ENCODE results near the gene DDX5.

The DDX5 gene

GRCh38 chr17:64537488-64537887 is 31.4 kb upstream of the DDX5 start:
- H3K9ac ChIP-seq = no peak overlapping the region
- H3K4me2 ChIP-seq = no peak overlapping the region
- H3K27me3 ChIP-seq = no peaks in the 10 kb centered on the region
- no peak overlapping the region for H3K27ac ChIP-seq
- no peaks in the 10 kb centered on the region for H3K4me1 ChIP-seq
- TF ChIP-seq Cebpa-rat (IDR thresholded peaks at IDR 0.05) = no peak
- peaks cover 0 to 32% (median 0%) of the 10 kb centered on the region in 11 experiments; a peak in 9 of 22 replicates for H4K20me1 ChIP-seq
- no peak overlapping the region for H3K4me3 ChIP-seq
- no peaks in the 10 kb centered on the region for H3K9me3 ChIP-seq (replicated peaks in 1 of 11)
- peaks cover 86 to 100% (median 96%) of the 10 kb centered on the region in 11 experiments for H3K36me3 ChIP-seq

GRCh38 chr17:64536913-64537312 is 30.8 kb upstream of the DDX5 start:
- Histone ChIP-seq H3K36me3 (peaks cover 90 to 100% (median 96%) of the 10 kb centered on the region in 11 experiments), H3K4me3 (no peak overlapping the region), H3K27me3 (no peaks in the 10 kb centered on the region), H3K9ac (no peak overlapping the region), H3K27ac (no peak overlapping the region), H4K20me1 (peaks cover 0 to 36% (median 3%) of the 10 kb centered on the region in 11 experiments; a peak in 10 of 22 replicates), H3K4me2 (no peak overlapping the region), H3K4me1 (no peaks in the 10 kb centered on the region), H3K9me3 (replicated peaks in 1 of 11) (no peaks in the 10 kb centered on the region)
- TF ChIP-seq Cebpa-rat (IDR thresholded peaks at IDR 0.05) = no peak

- no peak overlapping the region for H3K27ac ChIP-seq
- no peaks in the 10 kb centered on the region for H3K27me3 ChIP-seq
- H3K4me2 ChIP-seq = no peak overlapping the region
- TF ChIP-seq Cebpa-rat (IDR thresholded peaks at IDR 0.05) = no peak
- peaks cover 0 to 30% (median 4%) of the 10 kb centered on the region in 11 experiments; a peak in 10 of 22 replicates for H4K20me1 ChIP-seq
- no peaks in the 10 kb centered on the region for H3K9me3 ChIP-seq (replicated peaks in 1 of 11)
- H3K36me3 ChIP-seq = peaks cover 94 to 100% (median 100%) of the 10 kb centered on the region in 11 experiments
- H3K9ac ChIP-seq = no peak overlapping the region
- no peaks in the 10 kb centered on the region for H3K4me1 ChIP-seq
- H3K4me3 ChIP-seq = no peak overlapping the region
Observed at GRCh38 chr17:64535357-64535756, 29.3 kb upstream of the DDX5 start.

- Histone ChIP-seq H3K9ac (no peak overlapping the region), H3K4me3 (no peak overlapping the region), H3K27ac (no peak overlapping the region), H3K27me3 (no peaks in the 10 kb centered on the region), H3K4me1 (no peaks in the 10 kb centered on the region), H4K20me1 (peaks cover 0 to 26% (median 0%) of the 10 kb centered on the region in 11 experiments; a peak in 10 of 22 replicates), H3K4me2 (no peak overlapping the region), H3K36me3 (peaks cover 98 to 100% (median 100%) of the 10 kb centered on the region in 11 experiments), H3K9me3 (replicated peaks in 1 of 11) (no peaks in the 10 kb centered on the region)
- TF ChIP-seq Cebpa-rat (IDR thresholded peaks at IDR 0.05) = no peak
Observed at GRCh38 chr17:64534187-64534586, 28.1 kb upstream of the DDX5 start.

- peaks cover 100% of the 10 kb centered on the region in 11 experiments for H3K36me3 ChIP-seq
- H3K4me3 ChIP-seq = no peak overlapping the region
- no peak overlapping the region for H3K27ac ChIP-seq
- no peak overlapping the region for H3K4me2 ChIP-seq
- H4K20me1 ChIP-seq = peaks cover 0 to 24% (median 0%) of the 10 kb centered on the region in 11 experiments; a peak in 10 of 22 replicates
- no peaks in the 10 kb centered on the region for H3K4me1 ChIP-seq
- no peak for TF ChIP-seq Cebpa-rat (IDR thresholded peaks at IDR 0.05)
- no peaks in the 10 kb centered on the region for H3K9me3 ChIP-seq (replicated peaks in 1 of 11)
- H3K9ac ChIP-seq = no peak overlapping the region
- no peaks in the 10 kb centered on the region for H3K27me3 ChIP-seq
Observed at GRCh38 chr17:64533784-64534183, 27.7 kb upstream of the DDX5 start.

GRCh38 chr17:64532409-64532808 is 26.3 kb upstream of the DDX5 start:
- TF ChIP-seq Cebpa-rat (IDR thresholded peaks at IDR 0.05) = no peak
- H3K27me3 ChIP-seq = no peaks in the 10 kb centered on the region
- no peak overlapping the region for H3K27ac ChIP-seq
- H3K9me3 ChIP-seq (replicated peaks in 1 of 11) = no peaks in the 10 kb centered on the region
- peaks cover 100% of the 10 kb centered on the region in 11 experiments for H3K36me3 ChIP-seq
- no peaks in the 10 kb centered on the region for H3K4me1 ChIP-seq
- H3K4me3 ChIP-seq = no peak overlapping the region
- no peak overlapping the region for H3K9ac ChIP-seq
- H3K4me2 ChIP-seq = no peak overlapping the region
- peaks cover 0 to 21% (median 0%) of the 10 kb centered on the region in 11 experiments; a peak in 9 of 22 replicates for H4K20me1 ChIP-seq

GRCh38 chr17:64531955-64532371 is 25.9 kb upstream of the DDX5 start:
- Histone ChIP-seq H3K9ac (no peak overlapping the region), H3K4me2 (no peak overlapping the region), H3K27ac (no peak overlapping the region), H3K4me1 (no peaks in the 10 kb centered on the region), H3K36me3 (peaks cover 100% of the 10 kb centered on the region in 11 experiments), H3K27me3 (no peaks in the 10 kb centered on the region), H4K20me1 (peaks cover 0 to 21% (median under 1%) of the 10 kb centered on the region in 11 experiments; a peak in 9 of 22 replicates), H3K4me3 (no peak overlapping the region), H3K9me3 (replicated peaks in 1 of 11) (no peaks in the 10 kb centered on the region)
- TF ChIP-seq Cebpa-rat (IDR thresholded peaks at IDR 0.05) = no peak

- peaks cover 100% of the 10 kb centered on the region in 11 experiments for H3K36me3 ChIP-seq
- TF ChIP-seq Cebpa-rat (IDR thresholded peaks at IDR 0.05) = no peak
Observed at GRCh38 chr17:64529221-64529620, 23.1 kb upstream of the DDX5 start.

GRCh38 chr17:64527914-64528313 is 21.8 kb upstream of the DDX5 start:
- Histone ChIP-seq H4K20me1 (peaks cover 0 to 7% (median 4%) of the 10 kb centered on the region in 11 experiments; a peak in 8 of 22 replicates), H3K4me3 (no peak overlapping the region), H3K27me3 (no peaks in the 10 kb centered on the region), H3K36me3 (peaks cover 100% of the 10 kb centered on the region in 11 experiments), H3K27ac (no peak overlapping the region), H3K9ac (no peak overlapping the region), H3K9me3 (replicated peaks in 1 of 11) (no peaks in the 10 kb centered on the region), H3K4me1 (no peaks in the 10 kb centered on the region), H3K4me2 (no peak overlapping the region)
- TF ChIP-seq Cebpa-rat (IDR thresholded peaks at IDR 0.05) = no peak

More at GRCh38 chr17:64529221-64529620, 23.1 kb upstream of the DDX5 start:
- Histone ChIP-seq H3K9me3 (replicated peaks in 1 of 11) (no peaks in the 10 kb centered on the region), H4K20me1 (peaks cover 0 to 17% (median 4%) of the 10 kb centered on the region in 11 experiments; a peak in 8 of 22 replicates), H3K4me3 (no peak overlapping the region), H3K4me2 (no peak overlapping the region), H3K27ac (no peak overlapping the region), H3K9ac (no peak overlapping the region), H3K4me1 (no peaks in the 10 kb centered on the region), H3K27me3 (no peaks in the 10 kb centered on the region)

- no peaks in the 10 kb centered on the region for H3K27me3 ChIP-seq
- no peaks in the 10 kb centered on the region for H3K9me3 ChIP-seq (replicated peaks in 1 of 11)
- H3K36me3 ChIP-seq = peaks cover 96 to 100% (median 99%) of the 10 kb centered on the region in 11 experiments
- H3K4me3 ChIP-seq = no peak overlapping the region
- H3K9ac ChIP-seq = no peak overlapping the region
- no peak overlapping the region for H3K4me2 ChIP-seq
- peaks cover 4 to 8% (median 6%) of the 10 kb centered on the region in 10 experiments for H3K4me1 ChIP-seq
- peaks cover 4 to 28% (median 16%) of the 10 kb centered on the region in 11 experiments; a peak in 15 of 22 replicates for H4K20me1 ChIP-seq
- no peak for TF ChIP-seq Cebpa-rat (IDR thresholded peaks at IDR 0.05)
- no peak overlapping the region for H3K27ac ChIP-seq
Observed at GRCh38 chr17:64520359-64520758, 14.3 kb upstream of the DDX5 start.
